Heart right ventricle (tissue), 16 donors: Measurements from ENCODE around the gene GRIN3B. TPM values are rescaled to one million over a fixed set of nuclear protein-coding genes. Genes with fewer than 3 reads are reported as not detected.
"Not testable (repeated sequence)": the region's sequence is repeated elsewhere in the genome, so short reads cannot be mapped to it uniquely, and the experiment has no call there.

Experiments used
- ATAC-seq, 8 donors: fragments of 200-7000 bp; cut with Tn5 transposase; one replicate each; pipeline ENCODE4 v1.9.1; 2020; ENCODE audit warnings: mild to moderate bottlenecking in 8 of 8, moderate library complexity in 8 of 8, moderate number of reproducible peaks in 1 of 8
- DNase-seq, 2 donors: peaks; one replicate each; pipeline ENCODE4 v3.0.0-alpha.2; 2020
- H3K27ac ChIP-seq, 10 donors: fragments of 200-600 bp; sonication (generic) in 2 of 10; one replicate each; pipeline versions ENCODE4 v1.5.0 to v1.8.0; 2020 to 2022; ENCODE audit warnings: mild to moderate bottlenecking in 3 of 10
- H3K27me3 ChIP-seq, 7 donors: fragments of 200-600 bp; one replicate each; pipeline ENCODE4 v1.8.0; 2021 to 2022; ENCODE audit warnings: mild to moderate bottlenecking in 2 of 7
- H3K36me3 ChIP-seq, 9 donors: fragments of 200-600 bp; sonication (generic) in 1 of 9; one replicate each; pipeline versions ENCODE4 v1.5.0 to v1.8.0; 2020 to 2022; ENCODE audit warnings: mild to moderate bottlenecking in 2 of 9
- H3K4me1 ChIP-seq, 9 donors: fragments of 200-600 bp; sonication (generic) in 1 of 9; one replicate each; pipeline versions ENCODE4 v1.5.0 to v1.8.0; 2020 to 2022; ENCODE audit warnings: mild to moderate bottlenecking in 4 of 9
- H3K4me3 ChIP-seq, 10 donors: fragments of 200-600 bp; sonication (generic) in 2 of 10; one replicate each; pipeline versions ENCODE4 v1.5.0 to v1.8.0; 2020 to 2022; ENCODE audit warnings: mild to moderate bottlenecking in 7 of 10, moderate library complexity in 2 of 10
- H3K9me3 ChIP-seq, 11 donors: fragments of 200-600 bp in 10 of 11; sonication (generic) in 2 of 11; one replicate each; pipeline versions ENCODE4 v1.5.0 to v1.8.0; 2013 to 2022; ENCODE audit warnings: mild to moderate bottlenecking in 2 of 11, control low read depth in 1 of 11, moderate library complexity in 1 of 11
- CTCF ChIP-seq, 9 donors: fragments of 200-600 bp; sonication (generic) in 2 of 9; IDR thresholded peaks; one replicate each; pipeline versions ENCODE4 v1.5.0 to v1.8.0; 2021 to 2022; ENCODE audit warnings: antibody characterized with exemption in 9 of 9, mild to moderate bottlenecking in 5 of 9, moderate library complexity in 1 of 9
- WGBS, 2 donors: extraction: QIAGEN DNeasy Blood & Tissue Kit; methylation state at CpG; one replicate each; pipeline ENCODE4 v1.1.7; 2013; ENCODE audit warnings: inconsistent platforms in 1 of 2; 5-methylcytosine and 5-hydroxymethylcytosine counted together
- intact Hi-C, 10 donors: fragments of 100-400 bp; cut with DNase I; formaldehyde crosslinking; loops; one replicate each; pipeline versions ENCODE4 v1.11.1 to v1.14.2; 2022
- polyA plus RNA-seq, 2 donors: library from polyadenylated mRNA; stranded (reverse); fragments of 200-250 nt; gene quantifications; one replicate each; pipeline ENCODE4 v1.2.3, GENCODE V29; 2013
- total RNA-seq, 10 donors: library from RNA; stranded (reverse); fragmentation: NEBNext Ultra II Directional in 3 of 10; extraction: Animal tissue kit (Norgen Biotek cat#: 25700) in 3 of 10; gene quantifications; one replicate each; pipeline versions ENCODE4 v1.2.1 to v1.2.4, GENCODE V29; 2021 to 2023
- donor health status: Arrhythmogenic right ventricular cardiomyopathy.
- donor health status: ischemic (EF 13 %, LVEDD 7.1; RV severe dilation, severe dysfunction).
- donor health status: healthy with polysubstance abuse.
- donor health status: DM: no; HTN: yes; CAD: no.
- donor health status: DM: no; HTN: no; CAD: no.
- donor health status: ischemic (EF 25% LVEDD 6.9; RV normal size, moderate dysfunction).
- donor health status: ischemic (EF 25% LVEDD 5.7; RV mildly dilated, moderate dysfunction).
- donor health status: healthy.
- donor health status: DM: yes; HTN: yes; CAD: no.
- donor health status: Ischemic cardiomyopathy.
- donor health status: ischemic (EF 35%, LVEDD 5.7; RV mildly dilated, moderate dysfunction).
- donor health status: nonischemic (EF 11% LVEDD 7.7; RV severe dilation, severe dysfunction).
- donor health status: DM: yes; HTN: yes; CAD: no.
- donor health status: PGD.
- donor health status: ischemic (EF 29% LVEDD 5.4; RV normal size, mild dysfunction).
- donor health status: nonischemic (EF 23%, LVEDD 6.1; RV moderate dilation, normal function).

Gene GRIN3B
- total and polyA plus RNA-seq, 12 donors: 0.01 to 0.10 (median 0.08) TPM; not detected in 8

GRCh38 chr19:1020868-1021425 is 20.7 kb downstream of the GRIN3B start, which contains the start of gene TMEM259:
Gene TMEM259 (minus strand): TSS chr19:1021123. CDS start chr19:1020996, 127 bp downstream.
- Histone ChIP-seq H3K9me3 (no peaks in the 10 kb centered on the region), H3K4me1 (peaks cover 41 to 66% (median 58%) of the 10 kb centered on the region in 9 donors), H3K27ac (peak within 1 kb of the TSS; percentile 86 to 97 (median 92)), H3K36me3 (peaks cover 0 to 9% (median 0%) of the 10 kb centered on the region in 9 donors), H3K4me3 (peak within 1 kb of the TSS; percentile 54 to 91 (median 78)), H3K27me3 (no peaks in the 10 kb centered on the region)
- intact Hi-C loops: loop anchor here in 5 of 10 donors (1.0 to 5.0 kb wide), 4 partner anchors 37 to 82 kb away; partner anchors contain the start of genes GPX4 (in 4 of the 5), POLR2E (in 1 of the 5) and WDR18 (in 1 of the 5)
- TF ChIP-seq CTCF (IDR thresholded peaks at IDR 0.05): no peak
- DNase-seq: peak; percentile 97
- 0% methylated on average over 61 to 68 of the region's 68 CpGs for WGBS, 2 donors
- ATAC-seq: peak; percentile 88 to 94 (median 92)

DNA sequence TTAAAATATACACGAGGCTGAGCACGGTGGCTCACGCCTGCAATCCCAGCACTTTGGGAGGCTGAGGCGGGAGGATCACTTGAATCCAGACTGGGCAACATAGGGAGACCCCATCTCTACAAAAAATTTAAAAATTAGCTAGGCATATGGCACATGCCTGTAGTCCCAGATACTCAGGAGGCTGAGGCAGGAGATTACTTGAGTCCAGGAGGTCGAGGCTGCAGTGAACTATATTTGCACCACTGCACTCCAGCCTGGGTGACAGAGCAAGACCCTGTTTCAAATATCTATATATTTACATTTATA is 23.6 kb downstream of the GRIN3B start:
- Histone ChIP-seq H3K27ac (peak overlapping the region in 4 of 10 donors; percentile 89 to 97 (median 91)), H3K4me1 (peaks cover 24 to 64% (median 47%) of the 10 kb centered on the region in 9 donors)
- not testable (repeated sequence) for H3K4me3 ChIP-seq, H3K27me3 ChIP-seq, H3K36me3 ChIP-seq, DNase-seq, H3K9me3 ChIP-seq, ATAC-seq
- intact Hi-C loops: loop anchor here in 4 of 10 donors (5.0 kb wide), 2 partner anchors 73 to 78 kb away; partner anchors contain the start of genes GPX4 (in 3 of the 4) and POLR2E (in 1 of the 4)
- 76 to 83% methylated on average over 5 of the region's 5 CpGs for WGBS, 2 donors

DNA sequence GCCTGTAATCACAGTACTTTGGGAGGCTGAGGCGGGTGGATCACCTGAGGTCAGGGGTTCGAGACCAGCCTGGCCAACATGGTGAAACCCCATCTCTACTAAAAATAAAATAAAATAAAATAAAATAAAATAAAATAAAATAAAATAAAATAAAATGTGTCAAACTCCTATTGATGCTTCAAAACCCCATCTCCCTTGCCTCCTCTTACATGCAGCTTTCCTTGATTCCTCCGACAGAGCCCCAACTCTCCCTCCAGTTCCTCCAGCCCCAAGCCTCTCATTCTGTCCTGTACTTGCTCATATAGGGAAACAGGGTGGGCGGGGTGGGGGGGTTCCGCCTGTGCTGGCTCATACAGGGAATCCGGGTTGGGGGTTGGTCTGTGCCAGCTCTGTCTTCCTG is 24.9 kb downstream of the GRIN3B start:
- H3K36me3 ChIP-seq, DNase-seq, ATAC-seq, H3K27me3 ChIP-seq, H3K4me3 ChIP-seq, H3K9me3 ChIP-seq: not testable (repeated sequence)
- intact Hi-C loops: loop anchor here in 1 of 10 donors (5.0 kb wide), 1 partner anchor 77 kb away; the partner anchor contains the start of gene GPX4
- 93 to 95% methylated on average over 6 of the region's 6 CpGs for WGBS, 2 donors
- peaks cover 14 to 62% (median 45%) of the 10 kb centered on the region in 9 donors for H3K4me1 ChIP-seq
- peak overlapping the region in 4 of 10 donors; percentile 95 to 99 (median 98) for H3K27ac ChIP-seq

- Histone ChIP-seq H3K9me3 (no peaks in the 10 kb centered on the region), H3K4me3 (peak within 1 kb of the TSS; percentile 63 to 97 (median 90)), H3K4me1 (peaks cover 14 to 61% (median 45%) of the 10 kb centered on the region in 9 donors), H3K27me3 (no peaks in the 10 kb centered on the region), H3K27ac (peak within 1 kb of the TSS; percentile 86 to 99 (median 97)), H3K36me3 (peaks cover 0 to 18% (median 0%) of the 10 kb centered on the region in 9 donors)
- no peak for TF ChIP-seq CTCF (IDR thresholded peaks at IDR 0.05)
- DNase-seq: peak; percentile 78 to 82
- peak; percentile 55 to 89 (median 77) for ATAC-seq
- intact Hi-C loops: loop anchor here in 1 of 10 donors (5.0 kb wide), 1 partner anchor 76 kb away; the partner anchor contains the start of gene GPX4
- WGBS, 2 donors: 5% methylated on average over 63 of the region's 63 CpGs
Observed at GRCh38 chr19:1025960-1026782, 26.0 kb downstream of the GRIN3B start, which contains the start of gene CNN2. Gene CNN2 (plus strand): TSS chr19:1026608. CDS start chr19:1026662, 54 bp downstream.
